ENCODE measurements around the gene ARHGAP15.

Gene ARHGAP15

GRCh38 chr2:143607231-143608062, 478.2 kb downstream of the ARHGAP15 start:
- H3K9me3 Mint-ChIP-seq = no peaks in the 10 kb centered on the region
- no peak for DNase-seq
- peaks cover 3% of the 10 kb centered on the region for H3K27me3 Mint-ChIP-seq (ENCODE audit: low read depth, poor library complexity)
- peaks cover 37% of the 10 kb centered on the region for H3K4me1 Mint-ChIP-seq
- no peak overlapping the region for H3K4me3 Mint-ChIP-seq
- H3K27ac Mint-ChIP-seq = no peak overlapping the region
- TF ChIP-seq CTCF (IDR thresholded peaks at IDR 0.05) = no peak
- H3K36me3 Mint-ChIP-seq (ENCODE audit: low read depth) = no peaks in the 10 kb centered on the region

DNA sequence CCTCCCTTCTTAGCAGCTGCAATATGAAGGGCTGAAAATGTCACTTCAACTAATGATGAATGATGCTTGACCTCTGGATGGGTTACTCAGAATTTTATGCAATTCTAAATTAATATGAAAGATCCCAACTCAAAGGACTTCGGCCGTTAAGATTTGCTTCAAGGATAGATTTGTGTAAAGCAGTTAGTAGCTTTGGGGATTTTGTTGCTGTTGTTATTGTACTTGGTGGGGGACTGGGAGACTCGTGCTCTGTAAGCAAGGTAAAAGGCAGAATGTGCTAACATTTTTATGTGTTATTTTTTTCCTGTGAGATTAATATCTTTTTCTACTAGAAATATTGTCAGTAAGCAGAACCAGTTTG, 478.8 kb downstream of the ARHGAP15 start:
- peak overlapping the region; percentile 7 for H3K27ac Mint-ChIP-seq

DNA sequence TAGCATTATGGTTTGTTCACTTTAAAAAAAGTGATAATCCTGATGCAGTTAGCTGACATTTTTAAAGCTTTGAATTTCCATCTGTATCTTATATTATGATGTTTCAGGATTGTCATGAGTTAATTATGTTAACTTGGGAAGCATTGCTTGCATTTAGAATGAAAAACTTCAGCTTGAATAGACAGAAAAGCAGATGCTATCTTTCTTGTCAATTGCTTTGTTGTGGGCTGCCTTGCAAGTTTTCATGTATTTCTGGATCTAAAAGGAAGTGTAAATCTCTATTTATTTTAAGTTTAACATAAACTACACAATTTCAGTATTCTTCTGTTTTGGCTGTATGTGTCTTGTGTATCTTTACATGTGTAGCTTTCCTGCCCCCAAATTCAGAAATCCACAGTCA, 479.5 kb downstream of the ARHGAP15 start:
- no peak for DNase-seq
- Mint-ChIP-seq H3K9me3 (no peaks in the 10 kb centered on the region), H3K4me1 (peaks cover 28% of the 10 kb centered on the region), H3K27ac (peak overlapping the region; percentile 33), H3K27me3 (ENCODE audit: low read depth, poor library complexity) (peaks cover 3% of the 10 kb centered on the region), H3K4me3 (no peak overlapping the region), H3K36me3 (ENCODE audit: low read depth) (no peaks in the 10 kb centered on the region)
- no peak for TF ChIP-seq CTCF (IDR thresholded peaks at IDR 0.05)

More for the DNA sequence above, 478.8 kb downstream of the ARHGAP15 start:
- TF ChIP-seq CTCF (IDR thresholded peaks at IDR 0.05) = no peak
- H3K27me3 Mint-ChIP-seq (ENCODE audit: low read depth, poor library complexity) = peaks cover 3% of the 10 kb centered on the region
- no peak overlapping the region for H3K4me3 Mint-ChIP-seq
- H3K4me1 Mint-ChIP-seq = peaks cover 35% of the 10 kb centered on the region
- DNase-seq = no peak
- H3K36me3 Mint-ChIP-seq (ENCODE audit: low read depth) = no peaks in the 10 kb centered on the region
- no peaks in the 10 kb centered on the region for H3K9me3 Mint-ChIP-seq

GRCh38 chr2:143611336-143611735, 482.1 kb downstream of the ARHGAP15 start:
- H3K27ac Mint-ChIP-seq = no peak overlapping the region
- no peak overlapping the region for H3K4me3 Mint-ChIP-seq
- DNase-seq = no peak
- TF ChIP-seq CTCF (IDR thresholded peaks at IDR 0.05) = no peak
- peaks cover 3% of the 10 kb centered on the region for H3K27me3 Mint-ChIP-seq (ENCODE audit: low read depth, poor library complexity)
- no peaks in the 10 kb centered on the region for H3K9me3 Mint-ChIP-seq
- H3K4me1 Mint-ChIP-seq = peaks cover 21% of the 10 kb centered on the region
- no peaks in the 10 kb centered on the region for H3K36me3 Mint-ChIP-seq (ENCODE audit: low read depth)

DNA sequence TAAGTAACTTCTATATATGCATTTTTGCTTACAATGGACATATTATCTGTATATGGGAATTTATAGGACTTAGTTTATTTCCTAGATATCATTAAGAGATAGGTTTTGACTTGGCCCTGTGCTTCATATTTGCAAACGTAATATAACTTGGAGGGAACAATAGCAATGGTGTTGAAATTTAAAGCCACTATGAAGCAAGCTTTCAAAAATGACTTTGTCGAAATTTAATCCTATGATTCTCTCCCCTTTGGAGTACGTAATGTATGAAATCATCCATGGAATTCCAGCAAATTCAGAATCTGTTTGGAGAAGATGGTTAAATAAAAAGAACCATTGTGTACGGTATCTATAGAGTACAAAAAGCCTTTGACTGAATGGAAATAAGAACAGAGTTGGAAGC, 486.3 kb downstream of the ARHGAP15 start:
- Mint-ChIP-seq H3K27ac (no peak overlapping the region), H3K9me3 (no peaks in the 10 kb centered on the region), H3K4me3 (no peak overlapping the region), H3K36me3 (ENCODE audit: low read depth) (no peaks in the 10 kb centered on the region), H3K4me1 (peaks cover 7% of the 10 kb centered on the region), H3K27me3 (ENCODE audit: low read depth, poor library complexity) (peaks cover 4% of the 10 kb centered on the region)
- TF ChIP-seq CTCF (IDR thresholded peaks at IDR 0.05) = no peak
- no peak for DNase-seq

- Mint-ChIP-seq H3K27me3 (ENCODE audit: low read depth, poor library complexity) (peaks cover 4% of the 10 kb centered on the region), H3K9me3 (no peaks in the 10 kb centered on the region), H3K27ac (no peak overlapping the region), H3K4me3 (no peak overlapping the region), H3K36me3 (ENCODE audit: low read depth) (no peaks in the 10 kb centered on the region), H3K4me1 (peaks cover 7% of the 10 kb centered on the region)
- no peak for TF ChIP-seq CTCF (IDR thresholded peaks at IDR 0.05)
- DNase-seq = no peak
Observed at GRCh38 chr2:143616452-143616851, 487.2 kb downstream of the ARHGAP15 start.
